ENCODE data around the gene ABCF1.
"Not testable (repeated sequence)": the region's sequence is repeated elsewhere in the genome, so short reads cannot be mapped to it uniquely, and the experiment has no call there.

The ABCF1 gene

DNA sequence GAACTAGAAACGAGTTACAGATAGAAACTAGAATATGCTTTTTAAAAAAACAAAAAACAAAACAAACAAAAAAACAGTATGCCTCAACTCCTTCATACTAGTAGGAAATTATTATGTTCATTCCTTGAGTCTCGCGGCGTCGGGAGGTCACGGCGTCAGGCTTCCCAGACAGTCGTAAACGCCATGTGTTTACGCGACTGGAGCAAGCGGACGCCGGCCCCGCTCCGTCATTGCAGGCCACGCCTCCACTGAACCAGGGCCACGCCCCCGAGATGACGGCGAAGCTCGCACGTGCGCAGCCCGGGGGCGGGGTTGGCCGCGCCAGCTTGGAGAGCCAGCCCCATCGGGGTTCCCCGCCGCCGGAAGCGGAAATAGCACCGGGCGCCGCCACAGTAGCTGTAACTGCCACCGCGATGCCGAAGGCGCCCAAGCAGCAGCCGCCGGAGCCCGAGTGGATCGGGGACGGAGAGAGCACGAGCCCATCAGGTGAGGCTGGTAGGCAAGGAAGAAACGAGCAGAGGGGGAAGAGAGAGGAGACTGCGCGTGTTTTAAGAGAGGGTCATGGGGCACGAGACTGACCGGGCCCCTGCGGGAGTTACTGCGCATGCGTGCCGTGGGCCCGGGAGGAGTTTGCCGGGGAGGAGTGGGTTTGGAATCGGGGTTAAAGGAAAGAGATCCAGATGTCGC lies at the start of gene ABCF1:
Gene ABCF1, plus strand, starts transcription at position 368 of the 687 bp plus-strand sequence. Its CDS starts 46 bp downstream, at position 414.
- H3K4me3 ChIP-seq (replicated peaks; ENCODE audit: low read depth, low read length), result peak within 1 kb of the TSS; percentile 68
- peak; percentile 88 for DNase-seq (ENCODE audit: extremely low read depth, low read depth)
- TF ChIP-seq, protein P1, sequence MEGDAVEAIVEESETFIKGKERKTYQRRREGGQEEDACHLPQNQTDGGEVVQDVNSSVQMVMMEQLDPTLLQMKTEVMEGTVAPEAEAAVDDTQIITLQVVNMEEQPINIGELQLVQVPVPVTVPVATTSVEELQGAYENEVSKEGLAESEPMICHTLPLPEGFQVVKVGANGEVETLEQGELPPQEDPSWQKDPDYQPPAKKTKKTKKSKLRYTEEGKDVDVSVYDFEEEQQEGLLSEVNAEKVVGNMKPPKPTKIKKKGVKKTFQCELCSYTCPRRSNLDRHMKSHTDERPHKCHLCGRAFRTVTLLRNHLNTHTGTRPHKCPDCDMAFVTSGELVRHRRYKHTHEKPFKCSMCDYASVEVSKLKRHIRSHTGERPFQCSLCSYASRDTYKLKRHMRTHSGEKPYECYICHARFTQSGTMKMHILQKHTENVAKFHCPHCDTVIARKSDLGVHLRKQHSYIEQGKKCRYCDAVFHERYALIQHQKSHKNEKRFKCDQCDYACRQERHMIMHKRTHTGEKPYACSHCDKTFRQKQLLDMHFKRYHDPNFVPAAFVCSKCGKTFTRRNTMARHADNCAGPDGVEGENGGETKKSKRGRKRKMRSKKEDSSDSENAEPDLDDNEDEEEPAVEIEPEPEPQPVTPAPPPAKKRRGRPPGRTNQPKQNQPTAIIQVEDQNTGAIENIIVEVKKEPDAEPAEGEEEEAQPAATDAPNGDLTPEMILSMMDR (IDR thresholded peaks at IDR 0.05; ENCODE audit: low read depth, low read length, missing control alignments), result no peak

- DNase-seq (ENCODE audit: extremely low read depth, low read depth); H3K4me3 ChIP-seq (replicated peaks; ENCODE audit: low read depth, low read length): not testable (repeated sequence)
Observed at GRCh38 chr6:30521952-30522351, 49.3 kb upstream of the ABCF1 start.

DNA sequence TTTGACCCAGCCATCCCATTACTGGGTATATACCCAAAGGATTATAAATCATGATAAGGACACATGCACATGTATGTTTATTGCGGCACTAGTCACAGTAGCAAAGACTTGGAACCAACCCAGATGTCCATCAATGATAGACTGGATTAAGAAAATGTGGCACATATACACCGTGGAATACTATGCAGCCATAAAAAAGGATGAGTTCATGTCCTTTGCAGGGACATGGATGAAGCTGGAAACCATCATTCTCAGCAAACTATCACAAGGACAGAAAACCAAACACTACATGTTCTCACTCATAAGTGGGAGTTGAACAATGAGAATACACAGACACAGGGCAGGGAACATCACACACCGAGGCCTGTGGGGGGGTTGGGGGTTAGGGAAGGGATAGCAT lies 44.8 kb upstream of the ABCF1 start:
- DNase-seq (ENCODE audit: extremely low read depth, low read depth); H3K4me3 ChIP-seq (replicated peaks; ENCODE audit: low read depth, low read length): not testable (repeated sequence)

DNA sequence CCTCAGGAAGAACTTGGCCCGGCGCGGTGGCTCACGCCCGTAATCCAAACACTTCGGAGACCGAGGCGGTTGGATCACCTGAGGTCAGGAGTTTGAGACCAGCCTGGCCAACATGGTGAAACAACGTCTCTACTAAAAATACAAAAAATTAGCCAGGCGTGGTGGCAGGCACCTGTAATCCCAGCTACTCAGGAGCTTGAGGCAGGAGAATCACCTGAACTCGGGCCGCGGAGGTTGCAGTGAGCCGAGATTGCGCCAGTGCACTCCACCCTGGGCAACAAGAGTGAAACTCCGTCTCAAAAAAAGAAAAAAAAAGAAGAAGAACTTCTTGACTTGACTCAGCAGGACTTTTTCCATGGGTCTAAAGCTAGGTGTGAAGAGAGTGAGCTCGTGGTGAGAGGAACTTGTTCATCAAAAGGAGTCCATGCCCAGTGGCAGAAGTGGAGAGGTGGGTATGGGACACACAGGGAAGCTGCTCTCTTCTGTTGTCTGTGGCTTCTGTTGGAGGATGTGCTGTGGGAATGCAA lies 41.8 kb upstream of the ABCF1 start:
- DNase-seq (ENCODE audit: extremely low read depth, low read depth); H3K4me3 ChIP-seq (replicated peaks; ENCODE audit: low read depth, low read length): not testable (repeated sequence)

DNA sequence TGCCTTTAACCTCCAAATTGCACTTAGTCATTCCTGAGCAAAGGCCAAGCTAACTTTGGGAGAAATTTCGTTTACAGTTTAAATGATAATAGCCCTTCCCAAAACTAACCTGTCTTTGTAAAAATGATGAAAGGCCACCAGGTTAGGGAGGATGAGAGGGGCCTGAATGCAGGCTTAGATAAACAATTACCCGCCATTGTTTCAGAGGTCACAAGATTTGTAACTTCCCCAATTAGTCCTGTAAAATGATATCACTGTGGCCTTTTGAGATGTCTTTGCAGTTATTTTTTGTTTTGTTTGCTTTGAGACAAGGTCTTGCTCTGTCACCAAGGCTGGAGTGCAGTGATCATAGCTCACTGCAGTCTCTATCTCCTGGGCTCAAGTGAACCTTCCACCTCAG lies 41.2 kb upstream of the ABCF1 start:
- TF ChIP-seq, protein P1 (IDR thresholded peaks at IDR 0.05; ENCODE audit: low read depth, low read length, missing control alignments), result no peak
- no peak for DNase-seq (ENCODE audit: extremely low read depth, low read depth)
- H3K4me3 ChIP-seq (replicated peaks; ENCODE audit: low read depth, low read length), result no peak overlapping the region

GRCh38 chr6:30533460-30534294 lies 37.6 kb upstream of the ABCF1 start:
- H3K4me3 ChIP-seq (replicated peaks; ENCODE audit: low read depth, low read length), result no peak overlapping the region
- TF ChIP-seq, protein P1 (IDR thresholded peaks at IDR 0.05; ENCODE audit: low read depth, low read length, missing control alignments), result no peak
- no peak for DNase-seq (ENCODE audit: extremely low read depth, low read depth)

GRCh38 chr6:30537931-30538330 lies 33.3 kb upstream of the ABCF1 start:
- no peak overlapping the region for H3K4me3 ChIP-seq (replicated peaks; ENCODE audit: low read depth, low read length)
- DNase-seq (ENCODE audit: extremely low read depth, low read depth), result no peak
- TF ChIP-seq, protein P1 (IDR thresholded peaks at IDR 0.05; ENCODE audit: low read depth, low read length, missing control alignments), result no peak
